OCI-LY1 (cell line): ENCODE measurements around the gene C20orf144.
A peak's percentile ranks its signal among the peaks of the same experiment; 100 is the strongest.

Source experiments
- H2AFZ ChIP-seq: fragments of 200-600 bp; sonication (generic), shearing (Covaris generic); 2 replicates; pipeline ENCODE4 v1.6.0; 2014; ENCODE audit warnings: antibody characterized with exemption, mild to moderate bottlenecking, low read length
- H3F3A ChIP-seq: fragments of 200-600 bp; sonication (generic), shearing (Covaris generic); 2 replicates; pipeline ENCODE4 v1.6.0; 2014; ENCODE audit warnings: mild to moderate bottlenecking, antibody characterized with exemption, low read length, moderate library complexity; ENCODE audit not compliant: insufficient read depth
- H3K27ac ChIP-seq: fragments of 200-600 bp; sonication (generic); 2 replicates; pipeline ENCODE4 v1.5.1; 2014; ENCODE audit warnings: low read length, mixed run types, mild to moderate bottlenecking, low read depth; ENCODE audit not compliant: poor library complexity, severe bottlenecking
- H3K27me3 ChIP-seq: fragments of 200-600 bp; sonication (generic); 2 replicates; pipeline ENCODE4 v1.6.0; 2014; ENCODE audit warnings: antibody characterized with exemption, mild to moderate bottlenecking, low read length, moderate library complexity; ENCODE audit not compliant: insufficient read depth
- H3K36me3 ChIP-seq: fragments of 200-600 bp; sonication (generic); 2 replicates; pipeline ENCODE4 v1.6.1; 2014; ENCODE audit warnings: mild to moderate bottlenecking, antibody characterized with exemption, low read length, moderate library complexity, mixed read lengths; ENCODE audit not compliant: insufficient read depth
- H3K4me1 ChIP-seq: fragments of 200-600 bp; sonication (generic); 2 replicates; pipeline ENCODE4 v1.5.1; 2014; ENCODE audit warnings: mild to moderate bottlenecking, low read length, moderate library complexity; ENCODE audit not compliant: insufficient read depth, severe bottlenecking
- H3K4me2 ChIP-seq: fragments of 200-600 bp; sonication (generic), shearing (Covaris generic); 2 replicates; pipeline ENCODE4 v1.6.1; 2014; ENCODE audit warnings: low read length
- H3K4me3 ChIP-seq: fragments of 200-600 bp; sonication (generic); 2 replicates; pipeline ENCODE4 v1.5.1; 2014; ENCODE audit warnings: low read length, low read depth, mild to moderate bottlenecking, mixed read lengths; ENCODE audit not compliant: poor library complexity, severe bottlenecking
- H3K79me2 ChIP-seq: fragments of 200-600 bp; shearing (Covaris generic); 2 replicates; pipeline ENCODE4 v1.6.1; 2016; ENCODE audit warnings: mixed run types, low read length, mixed read lengths; ENCODE audit not compliant: insufficient read depth
- H3K9ac ChIP-seq: fragments of 200-600 bp; sonication (generic), shearing (Covaris generic); 2 replicates; pipeline ENCODE4 v1.6.1; 2014; ENCODE audit warnings: mild to moderate bottlenecking, low read length, mixed read lengths
- H3K9me2 ChIP-seq: fragments of 200-600 bp; sonication (generic), shearing (Covaris generic); 2 replicates; pipeline ENCODE4 v1.6.1; 2014; ENCODE audit warnings: low read depth, mild to moderate bottlenecking, low read length, mixed read lengths
- H3K9me3 ChIP-seq: fragments of 200-600 bp; shearing (Covaris generic); 2 replicates; pipeline ENCODE4 v1.6.1; 2014; ENCODE audit warnings: low read length, mixed read lengths
- H4K20me1 ChIP-seq: fragments of 200-600 bp; sonication (generic), shearing (Covaris generic); 2 replicates; pipeline ENCODE4 v1.6.0; 2016; ENCODE audit warnings: mild to moderate bottlenecking, low read length; ENCODE audit not compliant: insufficient read depth
- CTCF ChIP-seq: fragments of 200-600 bp; sonication (generic), shearing (Covaris generic); IDR thresholded peaks from 2 replicates; pipeline ENCODE4 v1.5.1; 2017; ENCODE audit warnings: mild to moderate bottlenecking, antibody characterized with exemption, low read length, moderate library complexity, mixed read lengths
- EZH2 ChIP-seq: fragments of 200-600 bp; sonication (generic), shearing (Covaris generic); IDR thresholded peaks from 2 replicates; pipeline ENCODE4 v1.8.0; 2017; ENCODE audit warnings: borderline replicate concordance, mixed run types, mild to moderate bottlenecking, antibody characterized with exemption, low read length, moderate library complexity, mixed read lengths

Gene C20orf144

GRCh38 chr20:33650111-33650752 lies 11.9 kb upstream of the C20orf144 start:
- peaks cover 6% of the 10 kb centered on the region; the same call in 1 of the 2 replicates for H3K36me3 ChIP-seq
- H3K9ac ChIP-seq = no peak overlapping the region
- H3K4me2 ChIP-seq = no peak overlapping the region
- no peak overlapping the region for H3K27ac ChIP-seq
- TF ChIP-seq CTCF (no peak), EZH2 (no peak)
- H3F3A ChIP-seq = no peaks in the 10 kb centered on the region
- H3K9me3 ChIP-seq = no peaks in the 10 kb centered on the region
- H3K4me1 ChIP-seq = peaks cover 30% of the 10 kb centered on the region
- H3K27me3 ChIP-seq = no peaks in the 10 kb centered on the region
- H3K79me2 ChIP-seq = no peaks in the 10 kb centered on the region
- H3K4me3 ChIP-seq = no peak overlapping the region
- H3K9me2 ChIP-seq = no peaks in the 10 kb centered on the region
- H2AFZ ChIP-seq = no peak overlapping the region
- H4K20me1 ChIP-seq = no peaks in the 10 kb centered on the region

GRCh38 chr20:33650753-33651561 lies 11.2 kb upstream of the C20orf144 start:
- TF ChIP-seq EZH2 (no peak), CTCF (no peak)
- peak overlapping the region; percentile 12 for H3K27ac ChIP-seq
- H3K36me3 ChIP-seq = 0 out of 2 replicates have a peak, but pooled peaks cover 4% of the 10 kb centered on the region
- H3K4me3 ChIP-seq = no peak overlapping the region
- peaks cover 30% of the 10 kb centered on the region for H3K4me1 ChIP-seq
- H3K4me2 ChIP-seq = no peak overlapping the region
- no peaks in the 10 kb centered on the region for H3K27me3 ChIP-seq
- H3K79me2 ChIP-seq = no peaks in the 10 kb centered on the region
- no peaks in the 10 kb centered on the region for H3F3A ChIP-seq
- H3K9me3 ChIP-seq = no peaks in the 10 kb centered on the region
- H4K20me1 ChIP-seq = no peaks in the 10 kb centered on the region
- no peaks in the 10 kb centered on the region for H3K9me2 ChIP-seq
- no peak overlapping the region for H2AFZ ChIP-seq
- H3K9ac ChIP-seq = no peak overlapping the region

GRCh38 chr20:33651562-33652048 lies 10.5 kb upstream of the C20orf144 start:
- Histone ChIP-seq H3K27me3 (no peaks in the 10 kb centered on the region), H3K4me3 (no peak overlapping the region), H2AFZ (no peak overlapping the region), H3K79me2 (no peaks in the 10 kb centered on the region), H3K36me3 (peaks cover 11% of the 10 kb centered on the region), H3K9me3 (no peaks in the 10 kb centered on the region), H3K9ac (no peak overlapping the region), H3K9me2 (no peaks in the 10 kb centered on the region), H3K4me2 (no peak overlapping the region), H3K4me1 (peaks cover 30% of the 10 kb centered on the region), H3K27ac (peak overlapping the region; percentile 12), H3F3A (no peaks in the 10 kb centered on the region), H4K20me1 (no peaks in the 10 kb centered on the region)
- no peak for TF ChIP-seq EZH2
- no peak for TF ChIP-seq CTCF
